ENCODE results near the gene CALHM5.

CALHM5 gene

DNA sequence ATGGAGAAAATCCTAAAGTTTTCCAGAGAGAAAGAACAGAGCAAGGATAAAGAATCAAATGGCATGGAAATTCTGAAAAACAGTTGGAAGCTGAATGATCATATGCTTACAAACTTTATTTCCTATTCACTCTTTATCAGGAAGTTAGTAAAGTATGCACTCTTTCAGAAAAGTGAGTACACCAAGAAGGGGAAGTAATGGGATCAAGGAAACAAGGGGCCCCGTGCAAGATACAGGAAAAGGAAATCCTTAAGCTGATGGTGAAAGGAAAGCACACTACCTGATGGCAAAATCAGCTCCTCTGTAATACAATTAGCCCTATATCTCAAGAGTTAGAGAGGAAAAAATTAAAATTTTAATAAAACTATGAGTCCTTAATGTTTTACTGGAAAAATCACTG lies 36.3 kb upstream of the CALHM5 start:
- no peak for TF ChIP-seq POLR2AphosphoS5 (IDR thresholded peaks at IDR 0.05; ENCODE audit: low read depth, low read length)
- no peak for TF ChIP-seq FOXP2 (optimal IDR thresholded peaks at IDR 0.05; ENCODE audit: borderline replicate concordance, extremely low read depth, extremely low read length, insufficient read depth)
- TF ChIP-seq, protein P1, sequence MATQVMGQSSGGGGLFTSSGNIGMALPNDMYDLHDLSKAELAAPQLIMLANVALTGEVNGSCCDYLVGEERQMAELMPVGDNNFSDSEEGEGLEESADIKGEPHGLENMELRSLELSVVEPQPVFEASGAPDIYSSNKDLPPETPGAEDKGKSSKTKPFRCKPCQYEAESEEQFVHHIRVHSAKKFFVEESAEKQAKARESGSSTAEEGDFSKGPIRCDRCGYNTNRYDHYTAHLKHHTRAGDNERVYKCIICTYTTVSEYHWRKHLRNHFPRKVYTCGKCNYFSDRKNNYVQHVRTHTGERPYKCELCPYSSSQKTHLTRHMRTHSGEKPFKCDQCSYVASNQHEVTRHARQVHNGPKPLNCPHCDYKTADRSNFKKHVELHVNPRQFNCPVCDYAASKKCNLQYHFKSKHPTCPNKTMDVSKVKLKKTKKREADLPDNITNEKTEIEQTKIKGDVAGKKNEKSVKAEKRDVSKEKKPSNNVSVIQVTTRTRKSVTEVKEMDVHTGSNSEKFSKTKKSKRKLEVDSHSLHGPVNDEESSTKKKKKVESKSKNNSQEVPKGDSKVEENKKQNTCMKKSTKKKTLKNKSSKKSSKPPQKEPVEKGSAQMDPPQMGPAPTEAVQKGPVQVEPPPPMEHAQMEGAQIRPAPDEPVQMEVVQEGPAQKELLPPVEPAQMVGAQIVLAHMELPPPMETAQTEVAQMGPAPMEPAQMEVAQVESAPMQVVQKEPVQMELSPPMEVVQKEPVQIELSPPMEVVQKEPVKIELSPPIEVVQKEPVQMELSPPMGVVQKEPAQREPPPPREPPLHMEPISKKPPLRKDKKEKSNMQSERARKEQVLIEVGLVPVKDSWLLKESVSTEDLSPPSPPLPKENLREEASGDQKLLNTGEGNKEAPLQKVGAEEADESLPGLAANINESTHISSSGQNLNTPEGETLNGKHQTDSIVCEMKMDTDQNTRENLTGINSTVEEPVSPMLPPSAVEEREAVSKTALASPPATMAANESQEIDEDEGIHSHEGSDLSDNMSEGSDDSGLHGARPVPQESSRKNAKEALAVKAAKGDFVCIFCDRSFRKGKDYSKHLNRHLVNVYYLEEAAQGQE (IDR thresholded peaks at IDR 0.05; ENCODE audit: insufficient read depth in 1 of 2, low read depth in 2 of 2, low read length in 2 of 2), result no peak
- TF ChIP-seq TAF1 (IDR thresholded peaks at IDR 0.05; ENCODE audit: borderline replicate concordance, insufficient read depth, low read length), result no peak
- no peak for TF ChIP-seq SIN3A (IDR thresholded peaks at IDR 0.05; ENCODE audit: borderline replicate concordance, insufficient read depth, low read length)

GRCh38 chr6:116476002-116476678 lies 35.3 kb upstream of the CALHM5 start:
- TF ChIP-seq TAF1 (IDR thresholded peaks at IDR 0.05; ENCODE audit: borderline replicate concordance, insufficient read depth, low read length), result no peak
- TF ChIP-seq FOXP2 (optimal IDR thresholded peaks at IDR 0.05; ENCODE audit: borderline replicate concordance, extremely low read depth, extremely low read length, insufficient read depth), result no peak
- TF ChIP-seq SIN3A (IDR thresholded peaks at IDR 0.05; ENCODE audit: borderline replicate concordance, insufficient read depth, low read length), result no peak
- TF ChIP-seq, protein P1 (IDR thresholded peaks at IDR 0.05; ENCODE audit: insufficient read depth in 1 of 2, low read depth in 2 of 2, low read length in 2 of 2), result no peak
- no peak for TF ChIP-seq POLR2AphosphoS5 (IDR thresholded peaks at IDR 0.05; ENCODE audit: low read depth, low read length)

DNA sequence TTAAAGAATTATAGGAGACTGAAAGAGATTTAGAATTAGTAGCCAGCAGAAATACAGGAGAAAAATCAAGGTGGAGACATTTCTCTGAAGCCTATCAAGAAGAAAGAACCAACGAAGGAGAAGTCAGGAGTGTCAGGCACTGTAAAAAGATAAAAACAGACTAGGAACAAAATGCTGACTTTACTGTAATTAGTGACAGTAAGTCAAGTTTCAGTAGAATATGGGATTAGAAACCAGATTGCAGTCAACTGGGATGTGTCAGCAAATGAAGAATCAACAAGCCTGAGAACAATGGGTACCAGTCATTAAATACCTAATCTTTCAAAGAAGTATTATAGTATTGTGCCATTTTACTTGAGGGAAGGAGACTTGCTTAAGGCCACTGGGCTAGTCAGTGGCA lies 28.7 kb upstream of the CALHM5 start:
- no peak for TF ChIP-seq FOXP2 (optimal IDR thresholded peaks at IDR 0.05; ENCODE audit: borderline replicate concordance, extremely low read depth, extremely low read length, insufficient read depth)
- TF ChIP-seq POLR2AphosphoS5 (IDR thresholded peaks at IDR 0.05; ENCODE audit: low read depth, low read length), result no peak
- TF ChIP-seq, protein P1 (IDR thresholded peaks at IDR 0.05; ENCODE audit: insufficient read depth in 1 of 2, low read depth in 2 of 2, low read length in 2 of 2), result no peak

DNA sequence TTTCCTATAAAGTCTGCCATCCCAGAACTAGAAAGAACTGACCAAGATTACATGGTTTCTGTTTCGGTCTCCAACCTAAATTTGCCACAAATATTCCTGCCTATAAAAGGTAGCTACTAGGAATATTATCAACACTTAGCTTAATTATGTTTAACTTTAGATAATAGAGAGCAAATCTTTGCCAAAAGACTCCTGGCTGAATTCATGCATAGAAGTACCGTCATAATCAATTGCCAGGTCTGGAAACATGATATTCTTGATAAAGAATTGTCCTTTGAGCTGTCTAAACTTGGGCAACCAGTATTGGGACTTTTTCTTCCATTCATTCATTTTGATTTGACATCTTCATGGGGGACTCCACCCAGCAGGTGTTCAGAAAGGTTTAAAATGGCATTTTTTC lies 27.8 kb upstream of the CALHM5 start:
- TF ChIP-seq POLR2AphosphoS5 (IDR thresholded peaks at IDR 0.05; ENCODE audit: low read depth, low read length) (no peak), FOXP2 (optimal IDR thresholded peaks at IDR 0.05; ENCODE audit: borderline replicate concordance, extremely low read depth, extremely low read length, insufficient read depth) (no peak), SIN3A (IDR thresholded peaks at IDR 0.05; ENCODE audit: borderline replicate concordance, insufficient read depth, low read length) (no peak), TAF1 (IDR thresholded peaks at IDR 0.05; ENCODE audit: borderline replicate concordance, insufficient read depth, low read length) (no peak)
- TF ChIP-seq, protein P1 (IDR thresholded peaks at IDR 0.05; ENCODE audit: insufficient read depth in 1 of 2, low read depth in 2 of 2, low read length in 2 of 2), result no peak

Measured in PFSK-1 (cell line).